Left kidney (tissue), 8 donors: ENCODE measurements around the gene ITCH. TPM values are rescaled to one million over a fixed set of nuclear protein-coding genes. Genes with fewer than 3 reads are reported as not detected.
"Not testable (repeated sequence)": the region's sequence is repeated elsewhere in the genome, so short reads cannot be mapped to it uniquely, and the experiment has no call there.

ENCODE experiments used
- DNase-seq: peaks from one replicate; pipeline ENCODE4 v3.0.0-alpha.2; 2013
- long read RNA-seq, 8 donors: transcript quantifications; one replicate each; lab custom pipeline, GENCODE V29; 2026
- polyA plus RNA-seq: library from polyadenylated mRNA; unstranded; fragments of 120-200 nt; gene quantifications from one replicate; pipeline ENCODE4 v1.2.1, GENCODE V29; 2013; ENCODE audit not compliant: insufficient read length

The ITCH gene
- 58.8 TPM for polyA plus RNA-seq
- long read RNA-seq, donor 1, full-length matches to known transcripts: 2 of 2 reads
- long read RNA-seq, donor 1, partial matches to known transcripts: 0 of 2 reads
- long read RNA-seq, donor 1, other reads (novel, unspliced or antisense): 0 of 2 reads
- long read RNA-seq, donor 2, partial matches to known transcripts: 6 of 6 reads
- long read RNA-seq, donor 2, other reads (novel, unspliced or antisense): 0 of 6 reads
- long read RNA-seq, donor 3, full-length matches to known transcripts: 2 of 7 reads
- long read RNA-seq, donor 3, partial matches to known transcripts: 5 of 7 reads
- long read RNA-seq, donor 3, other reads (novel, unspliced or antisense): 0 of 7 reads
- long read RNA-seq, donor 4: 0 reads
- long read RNA-seq, donor 5, full-length matches to known transcripts: 1 of 44 reads
- long read RNA-seq, donor 5, partial matches to known transcripts: 43 of 44 reads
- long read RNA-seq, donor 5, other reads (novel, unspliced or antisense): 0 of 44 reads
- long read RNA-seq, donor 6, full-length matches to known transcripts: 3 of 8 reads
- long read RNA-seq, donor 6, partial matches to known transcripts: 5 of 8 reads
- long read RNA-seq, donor 6, other reads (novel, unspliced or antisense): 0 of 8 reads
- long read RNA-seq, donor 7, full-length matches to known transcripts: 2 of 9 reads
- long read RNA-seq, donor 7, partial matches to known transcripts: 7 of 9 reads
- long read RNA-seq, donor 7, other reads (novel, unspliced or antisense): 0 of 9 reads
- long read RNA-seq, donor 8: 0 reads

DNA sequence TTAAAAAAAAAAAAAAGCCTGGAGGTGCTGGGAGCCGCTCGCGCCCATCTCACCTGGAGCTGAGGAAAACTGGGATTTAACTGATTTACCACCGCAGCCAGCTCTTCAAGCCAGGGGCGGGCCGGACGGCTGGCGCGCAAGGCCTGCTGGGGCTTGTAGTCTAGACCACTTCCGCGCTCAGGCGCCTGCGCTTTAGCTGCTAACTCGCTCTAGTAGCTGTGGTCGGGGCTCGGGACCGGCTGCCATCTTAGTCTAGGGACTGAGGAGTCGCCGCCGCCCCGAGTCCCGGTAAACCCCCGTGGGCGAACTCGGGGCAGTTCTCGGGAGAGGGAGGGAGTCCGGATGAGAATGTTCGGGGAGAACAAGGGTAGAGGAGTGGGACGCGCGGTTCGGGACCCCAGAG lies at the start of gene ITCH:
ITCH (plus strand) TSS at position 212 of the 403 bp plus-strand sequence. CDS start 30,539 bp downstream, outside the sequence.
- peak; percentile 94 for DNase-seq

- DNase-seq: no peak
These were observed 47.8 kb upstream of the ITCH start for GRCh38 chr20:34315236-34315635.

DNA sequence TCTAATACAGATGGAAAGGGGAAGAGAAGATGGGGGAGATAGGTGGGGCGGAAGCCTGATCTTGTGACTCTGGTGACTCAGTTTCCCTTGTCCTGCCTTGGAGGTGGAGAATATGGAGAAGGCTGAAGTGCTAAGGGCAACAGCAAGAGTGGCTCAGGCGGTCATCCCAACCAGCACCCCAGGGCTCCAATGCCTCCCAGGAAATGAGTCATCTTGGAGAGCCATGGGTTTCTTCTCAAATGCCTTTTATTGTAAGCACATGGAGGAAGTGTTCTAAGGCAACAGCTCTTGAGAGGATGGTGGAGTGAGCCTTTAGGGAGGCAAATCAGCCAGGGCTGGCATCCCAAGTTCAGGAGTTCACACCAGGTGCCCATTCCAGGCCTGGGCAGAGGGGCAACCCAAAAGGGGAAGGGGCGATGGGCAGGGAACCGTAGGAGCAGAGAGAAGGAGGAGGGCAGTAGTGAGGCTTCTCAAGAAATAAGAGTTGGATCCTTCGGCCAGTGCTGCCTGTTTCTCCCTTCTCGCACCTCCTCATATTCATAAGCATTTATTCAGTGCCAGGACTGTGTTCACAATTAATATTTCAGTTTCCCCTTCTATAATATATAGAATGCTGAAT lies 46.8 kb upstream of the ITCH start:
- DNase-seq: no peak

GRCh38 chr20:34318609-34319443 lies 44.2 kb upstream of the ITCH start:
- no peak for DNase-seq

DNA sequence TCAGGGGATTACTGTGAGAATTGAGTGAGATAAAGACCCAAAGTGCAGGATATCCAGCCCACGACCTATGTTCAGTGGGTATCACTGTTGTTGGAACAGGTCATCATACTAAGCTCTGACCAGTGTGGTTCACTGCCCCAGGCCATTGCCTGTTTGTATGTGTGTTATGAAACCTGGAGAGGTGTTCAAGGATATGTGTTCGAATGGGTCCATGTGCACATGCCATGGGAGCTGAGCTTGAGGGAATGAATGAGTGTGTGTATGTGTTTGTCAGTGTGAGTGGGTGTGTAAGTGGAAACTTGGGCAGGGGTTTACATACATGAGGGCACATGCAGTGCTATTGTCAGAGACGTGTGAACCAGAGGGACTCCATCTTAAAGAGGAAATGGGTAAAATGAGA lies 42.2 kb upstream of the ITCH start:
- no peak for DNase-seq

DNA sequence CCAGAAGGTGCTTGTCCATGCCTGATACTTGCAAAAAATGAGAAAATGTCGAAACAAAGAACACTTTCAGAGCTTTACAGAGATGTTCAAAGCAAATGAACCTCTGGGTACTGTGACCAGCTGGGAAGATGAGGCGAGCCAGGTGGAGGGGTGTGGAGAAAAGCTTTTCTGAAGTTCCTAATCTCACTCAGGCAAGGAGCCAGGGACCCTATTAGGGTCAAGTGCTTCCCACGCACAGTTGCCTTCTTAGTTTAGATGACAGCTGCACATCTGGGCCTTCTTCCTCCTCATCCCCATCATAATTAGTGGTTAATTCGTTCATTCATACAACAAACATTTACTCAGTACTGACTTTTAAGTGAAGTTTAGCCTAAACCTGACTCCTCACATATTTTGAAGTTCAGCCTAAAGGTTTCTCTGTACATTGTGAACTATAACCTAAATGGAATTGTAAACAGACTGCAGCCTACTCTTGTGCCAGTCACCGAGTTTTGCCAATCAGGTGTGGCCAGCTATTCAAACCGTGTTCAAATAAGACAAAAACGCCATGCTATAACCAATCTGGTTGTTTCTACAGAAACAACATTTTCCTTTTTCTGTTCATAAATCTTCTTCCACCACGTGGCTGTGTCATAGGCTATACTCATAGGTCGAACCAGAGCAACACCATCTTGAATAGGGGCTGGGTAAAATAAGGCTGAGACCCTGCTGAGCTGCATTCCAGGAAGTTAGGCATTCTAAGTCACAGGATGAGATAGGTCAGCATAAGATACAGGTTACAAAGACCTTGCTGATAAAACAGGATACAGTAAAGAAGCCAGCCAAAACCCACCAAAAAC lies 40.6 kb upstream of the ITCH start:
- no peak for DNase-seq

DNA sequence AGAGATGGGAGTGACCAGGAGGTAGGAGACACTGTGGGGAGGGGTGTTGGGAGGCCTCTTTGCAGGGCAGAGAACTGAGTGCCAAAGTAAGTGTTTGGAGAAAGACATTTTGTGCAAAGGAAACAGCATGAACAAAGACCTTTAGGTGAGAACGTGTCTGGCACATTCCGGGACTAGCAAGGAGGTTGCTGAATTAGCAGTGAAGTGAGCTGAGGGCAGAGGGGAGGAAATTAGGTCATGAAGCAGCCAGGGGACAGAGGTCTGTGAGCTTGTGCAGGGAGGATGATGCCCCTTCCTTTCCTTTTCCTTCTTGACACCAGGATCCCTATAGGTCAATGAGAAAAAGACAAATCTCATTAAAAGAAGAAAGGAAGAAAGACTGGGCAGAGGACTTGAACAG lies 38.5 kb upstream of the ITCH start:
- no peak for DNase-seq

DNA sequence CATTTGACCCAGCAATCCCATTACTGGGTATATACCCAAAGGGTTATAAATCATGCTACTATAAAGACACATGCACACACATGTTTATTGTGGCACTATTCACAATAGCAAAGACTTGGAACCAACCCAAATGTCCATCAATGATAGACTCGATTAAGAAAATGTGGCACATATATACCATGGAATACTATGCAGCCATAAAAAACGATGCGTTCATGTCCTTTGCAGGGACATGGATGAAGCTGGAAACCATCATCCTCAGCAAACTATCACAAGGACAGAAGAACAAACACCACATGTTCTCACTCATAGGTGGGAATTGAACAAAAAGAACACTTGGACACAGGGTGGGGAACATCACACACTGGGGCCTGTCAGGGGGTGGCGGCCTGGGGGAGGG lies 34.9 kb upstream of the ITCH start:
- DNase-seq: not testable (repeated sequence)

DNA sequence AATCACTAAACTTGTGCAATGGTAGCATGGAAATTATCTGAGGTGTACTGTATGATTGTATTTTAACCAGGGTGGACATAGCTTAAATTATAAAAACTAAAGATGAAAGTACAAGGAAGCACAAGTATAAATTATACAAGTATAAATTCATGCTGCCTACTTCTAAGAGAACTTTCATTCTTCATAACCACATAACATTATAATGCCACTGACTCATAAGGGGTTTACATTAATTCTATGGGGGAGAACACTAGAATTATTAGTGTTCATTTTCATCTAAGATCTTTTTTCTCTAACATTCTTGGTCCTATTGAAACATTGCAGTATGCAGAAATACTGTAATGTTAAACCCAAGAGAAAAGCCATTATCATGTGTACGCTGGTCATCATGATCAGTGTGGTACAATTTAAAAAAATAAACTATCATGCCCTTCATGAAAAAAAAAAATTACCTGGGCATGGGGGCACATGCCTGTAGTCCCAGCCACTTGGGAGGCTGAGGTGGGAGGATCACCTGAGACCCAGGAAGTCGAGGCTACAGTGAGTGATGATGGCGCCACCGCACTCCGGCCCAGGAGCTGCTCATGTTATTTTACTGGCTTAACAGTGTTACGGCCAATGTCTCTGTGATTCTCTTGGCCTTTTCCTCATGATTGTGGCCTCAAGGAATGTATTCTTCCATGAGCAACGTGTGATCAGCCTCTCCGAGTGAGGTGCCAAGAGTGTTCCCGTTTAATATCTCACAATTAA lies 34.0 kb upstream of the ITCH start:
- DNase-seq: no peak

DNA sequence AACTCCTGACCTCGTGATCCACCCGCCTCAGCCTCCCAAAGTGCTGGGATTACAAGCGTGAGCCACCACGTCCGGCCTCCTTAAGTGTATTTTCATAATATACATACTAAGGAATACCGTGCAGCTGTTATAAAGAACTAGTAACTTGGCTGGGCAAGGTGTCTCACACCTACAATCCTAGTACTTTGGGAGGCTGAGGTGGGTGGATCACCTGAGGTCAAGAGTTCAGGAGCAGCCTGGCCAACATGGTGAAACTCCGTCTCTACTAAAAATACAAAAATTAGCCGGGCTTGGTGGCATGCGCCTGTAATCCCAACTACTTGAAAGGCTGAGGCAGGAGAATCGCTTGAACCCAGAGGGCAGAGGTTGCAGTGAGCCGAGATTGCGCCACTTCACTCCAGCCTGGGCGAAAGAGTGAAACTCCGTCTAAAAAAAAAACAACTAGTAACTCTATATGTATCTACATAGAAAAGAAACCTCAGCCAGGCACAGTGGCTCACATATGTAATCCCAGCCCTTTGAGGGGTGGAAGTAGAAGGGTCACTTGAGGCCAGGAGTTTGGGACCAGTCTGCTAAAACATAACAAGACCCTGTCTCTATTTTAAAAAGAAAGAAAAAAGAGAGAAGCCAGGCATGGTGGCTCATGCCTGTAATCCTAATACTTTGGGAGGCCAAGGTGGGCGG lies 32.1 kb upstream of the ITCH start:
- not testable (repeated sequence) for DNase-seq

DNA sequence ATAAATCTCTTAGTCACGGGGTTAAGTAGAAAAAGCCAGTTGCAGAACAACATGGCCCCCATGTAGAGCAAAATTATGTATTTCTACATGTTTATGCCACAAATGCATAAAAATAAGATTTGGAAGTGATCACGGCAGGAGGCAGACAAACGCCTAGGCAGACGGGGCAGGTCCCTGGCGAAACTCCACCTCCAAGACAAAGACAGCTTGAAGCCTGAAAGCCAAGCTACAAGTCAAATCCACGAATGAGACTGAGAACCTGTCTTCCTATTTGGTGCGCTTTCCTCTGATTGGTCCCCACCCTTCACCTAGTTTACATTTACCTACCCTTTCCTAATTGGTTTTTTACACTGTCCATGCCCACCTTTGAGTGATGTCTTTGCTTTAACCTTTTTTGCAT lies 31.2 kb upstream of the ITCH start:
- DNase-seq: no peak

GRCh38 chr20:34332262-34332920 lies 30.7 kb upstream of the ITCH start:
- no peak for DNase-seq

DNA sequence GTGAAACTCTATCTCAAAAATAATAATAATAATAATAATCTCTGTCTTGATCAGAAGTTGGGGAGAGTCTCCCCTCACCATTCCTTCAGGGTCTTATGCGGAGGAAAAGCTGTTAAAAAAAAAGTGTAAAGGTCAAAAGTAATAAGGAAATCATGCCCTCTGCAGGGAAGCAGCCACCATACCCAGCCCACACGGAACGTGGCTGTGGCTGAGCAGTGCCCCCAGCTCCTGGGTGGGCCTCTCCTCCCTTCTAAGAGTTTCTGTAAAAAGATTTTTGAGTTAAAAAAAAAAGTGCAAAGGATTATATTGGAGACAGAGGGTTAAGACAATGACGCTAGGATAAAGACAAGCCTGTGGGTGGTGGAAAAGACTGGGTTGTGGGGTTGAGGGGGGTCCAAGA lies 29.3 kb upstream of the ITCH start:
- DNase-seq: no peak

DNA sequence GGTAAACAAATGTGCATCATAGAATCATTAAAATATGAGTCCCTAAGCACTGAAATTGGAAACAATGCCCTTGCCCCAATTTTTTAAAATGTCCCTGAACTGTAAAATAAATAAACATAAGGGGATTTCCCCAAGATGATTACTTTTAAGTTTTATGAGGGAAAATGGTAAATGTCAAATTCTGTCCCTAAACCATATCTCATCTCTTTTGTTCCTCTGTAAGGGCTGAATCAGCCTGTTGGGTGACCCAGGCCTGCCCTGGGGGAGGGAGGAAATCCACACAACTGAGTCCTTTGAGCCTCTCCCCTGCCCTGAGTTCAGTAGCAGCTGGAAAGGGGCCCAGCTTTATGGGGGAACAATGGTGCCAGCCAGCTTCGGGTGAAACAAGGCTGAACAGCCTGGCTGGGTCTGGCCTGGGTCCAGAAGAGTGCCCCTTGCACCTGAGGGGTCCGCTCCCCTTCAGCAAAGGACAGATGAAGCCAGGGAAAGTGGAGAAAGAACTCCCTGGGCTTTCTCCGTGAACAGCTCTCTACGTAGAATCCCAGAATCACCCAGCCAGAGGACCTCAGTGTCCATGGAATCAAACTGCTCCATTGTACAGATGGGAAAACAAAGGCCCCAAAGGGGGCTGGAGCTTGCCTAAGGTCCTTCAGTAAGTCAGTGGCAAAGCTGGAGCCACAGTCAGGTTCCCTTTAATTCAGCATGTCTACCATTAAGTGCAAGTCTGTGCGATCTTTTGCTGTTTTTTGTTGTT lies 28.2 kb upstream of the ITCH start:
- DNase-seq: no peak

DNA sequence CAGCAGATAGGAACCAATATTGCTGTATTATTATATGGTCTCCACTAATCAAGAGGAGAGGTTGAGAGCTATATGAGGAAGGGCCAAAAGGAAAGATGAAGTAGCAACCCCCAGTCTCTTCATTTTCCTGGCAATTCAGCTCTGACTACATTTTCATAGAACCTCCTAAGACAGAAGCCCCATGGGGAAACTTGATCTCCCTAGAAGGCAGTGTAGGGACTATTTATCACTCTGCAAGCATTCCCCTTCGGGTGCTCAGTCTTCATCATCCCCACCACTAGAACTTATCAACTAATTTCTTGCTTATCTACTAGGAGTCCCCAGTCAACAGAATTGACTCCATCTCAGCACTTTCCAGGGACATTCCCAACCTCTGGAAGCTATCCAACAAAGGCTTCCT lies 25.5 kb upstream of the ITCH start:
- DNase-seq: no peak

- DNase-seq: no peak
These were observed 24.9 kb upstream of the ITCH start for GRCh38 chr20:34337982-34338726.

DNA sequence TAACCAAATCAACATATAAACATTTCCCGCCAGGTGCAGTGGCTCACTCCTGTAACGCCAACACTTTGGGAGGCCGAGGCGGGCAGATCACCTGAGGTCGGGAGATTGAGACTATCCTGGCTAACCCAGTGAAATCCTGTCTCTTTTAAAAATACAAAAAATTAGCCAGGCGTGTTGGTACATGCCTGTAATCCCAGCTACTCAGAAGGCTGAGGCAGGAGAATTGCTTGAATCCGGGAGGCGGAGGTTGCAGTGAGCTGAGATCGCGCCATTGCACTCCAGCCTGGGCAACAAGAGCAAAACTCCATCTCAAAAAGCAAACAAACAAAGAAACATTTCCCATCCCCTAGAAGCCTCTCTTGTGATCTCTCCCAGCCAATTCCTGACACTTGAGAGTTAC lies 22.3 kb upstream of the ITCH start:
- not testable (repeated sequence) for DNase-seq

GRCh38 chr20:34341199-34341598 lies 21.9 kb upstream of the ITCH start:
- DNase-seq: not testable (repeated sequence)
